OCI-LY7 (cell line): ENCODE measurements around the gene HUNK.
A peak's percentile ranks its signal among the peaks of the same experiment; 100 is the strongest.

Source experiments
- EZH2phosphoT487 ChIP-seq: fragments of 200-600 bp; sonication (generic); IDR thresholded peaks from 2 replicates; pipeline ENCODE4 v1.6.1; 2018; ENCODE audit warnings: low read depth, borderline replicate concordance, mild to moderate bottlenecking, mixed run types, antibody characterized with exemption, low read length, moderate library complexity, mixed read lengths
- TF ChIP-seq, protein P1 (sequence below): fragments of 200-600 bp; sonication (generic); conservative IDR thresholded peaks from 2 replicates; pipeline ENCODE4 v1.5.1; 2014; ENCODE audit warnings: mild to moderate bottlenecking, antibody characterized with exemption, low read length, moderate library complexity, mixed read lengths

DNA sequence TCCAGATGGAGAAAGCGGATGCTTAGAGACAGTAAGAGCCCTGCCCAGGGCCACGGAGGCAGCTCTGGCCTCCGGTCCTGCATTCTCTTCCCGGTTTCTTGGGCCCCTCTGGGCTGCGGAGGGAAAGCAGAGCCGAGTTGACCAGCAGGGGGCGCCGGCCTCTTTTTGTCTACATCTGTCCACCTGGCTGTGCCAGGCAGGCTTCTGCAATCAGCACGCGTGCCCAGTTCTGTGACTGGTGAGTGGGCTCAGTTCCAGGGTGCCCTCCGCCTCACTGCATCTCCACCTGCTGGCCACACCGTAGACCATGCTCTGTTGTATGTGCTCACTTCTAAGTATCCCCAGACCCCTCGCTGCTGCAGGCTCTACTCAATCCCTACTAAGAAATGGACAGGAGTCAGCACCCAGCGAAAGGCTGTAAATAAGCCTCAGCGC is 6.7 kb upstream of the HUNK start:
- TF ChIP-seq EZH2phosphoT487, result no peak
- TF ChIP-seq, protein P1, sequence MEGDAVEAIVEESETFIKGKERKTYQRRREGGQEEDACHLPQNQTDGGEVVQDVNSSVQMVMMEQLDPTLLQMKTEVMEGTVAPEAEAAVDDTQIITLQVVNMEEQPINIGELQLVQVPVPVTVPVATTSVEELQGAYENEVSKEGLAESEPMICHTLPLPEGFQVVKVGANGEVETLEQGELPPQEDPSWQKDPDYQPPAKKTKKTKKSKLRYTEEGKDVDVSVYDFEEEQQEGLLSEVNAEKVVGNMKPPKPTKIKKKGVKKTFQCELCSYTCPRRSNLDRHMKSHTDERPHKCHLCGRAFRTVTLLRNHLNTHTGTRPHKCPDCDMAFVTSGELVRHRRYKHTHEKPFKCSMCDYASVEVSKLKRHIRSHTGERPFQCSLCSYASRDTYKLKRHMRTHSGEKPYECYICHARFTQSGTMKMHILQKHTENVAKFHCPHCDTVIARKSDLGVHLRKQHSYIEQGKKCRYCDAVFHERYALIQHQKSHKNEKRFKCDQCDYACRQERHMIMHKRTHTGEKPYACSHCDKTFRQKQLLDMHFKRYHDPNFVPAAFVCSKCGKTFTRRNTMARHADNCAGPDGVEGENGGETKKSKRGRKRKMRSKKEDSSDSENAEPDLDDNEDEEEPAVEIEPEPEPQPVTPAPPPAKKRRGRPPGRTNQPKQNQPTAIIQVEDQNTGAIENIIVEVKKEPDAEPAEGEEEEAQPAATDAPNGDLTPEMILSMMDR, result peak; percentile 92
